GM18499 (cell line): ENCODE measurements around the gene PTPN7.
"Not testable (repeated sequence)": the region's sequence is repeated elsewhere in the genome, so short reads cannot be mapped to it uniquely, and the experiment has no call there.

Experiments
- ATAC-seq: cut with Tn5 transposase; IDR thresholded peaks from one replicate; pipeline ENCODE4 v1.9.1; 2021; ENCODE audit warnings: moderate number of reproducible peaks; ENCODE audit not compliant: insufficient read depth, unreplicated experiment

Gene PTPN7

GRCh38 chr1:202111589-202111988 is 48.8 kb downstream of the PTPN7 start:
- not testable (repeated sequence) for ATAC-seq

DNA sequence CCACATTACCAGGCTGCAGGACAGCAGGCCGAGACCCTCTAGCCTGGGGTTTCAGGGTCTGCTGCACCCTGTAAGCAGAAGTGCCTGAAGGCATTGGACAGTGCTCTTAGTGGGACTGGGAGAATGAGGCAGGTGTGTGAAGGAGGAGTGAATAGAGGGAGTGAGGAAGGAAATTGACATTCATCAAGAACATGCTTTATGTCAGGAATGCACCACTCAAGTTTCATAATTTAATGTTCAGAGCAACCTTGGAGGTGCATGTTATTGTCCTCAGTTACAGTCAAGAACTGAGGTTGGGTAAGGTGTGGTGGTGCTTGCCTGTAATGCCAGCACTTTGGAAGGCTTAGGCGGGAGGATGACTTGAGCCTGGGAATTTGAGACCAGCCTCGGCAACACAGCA is 49.4 kb downstream of the PTPN7 start:
- no peak for ATAC-seq

DNA sequence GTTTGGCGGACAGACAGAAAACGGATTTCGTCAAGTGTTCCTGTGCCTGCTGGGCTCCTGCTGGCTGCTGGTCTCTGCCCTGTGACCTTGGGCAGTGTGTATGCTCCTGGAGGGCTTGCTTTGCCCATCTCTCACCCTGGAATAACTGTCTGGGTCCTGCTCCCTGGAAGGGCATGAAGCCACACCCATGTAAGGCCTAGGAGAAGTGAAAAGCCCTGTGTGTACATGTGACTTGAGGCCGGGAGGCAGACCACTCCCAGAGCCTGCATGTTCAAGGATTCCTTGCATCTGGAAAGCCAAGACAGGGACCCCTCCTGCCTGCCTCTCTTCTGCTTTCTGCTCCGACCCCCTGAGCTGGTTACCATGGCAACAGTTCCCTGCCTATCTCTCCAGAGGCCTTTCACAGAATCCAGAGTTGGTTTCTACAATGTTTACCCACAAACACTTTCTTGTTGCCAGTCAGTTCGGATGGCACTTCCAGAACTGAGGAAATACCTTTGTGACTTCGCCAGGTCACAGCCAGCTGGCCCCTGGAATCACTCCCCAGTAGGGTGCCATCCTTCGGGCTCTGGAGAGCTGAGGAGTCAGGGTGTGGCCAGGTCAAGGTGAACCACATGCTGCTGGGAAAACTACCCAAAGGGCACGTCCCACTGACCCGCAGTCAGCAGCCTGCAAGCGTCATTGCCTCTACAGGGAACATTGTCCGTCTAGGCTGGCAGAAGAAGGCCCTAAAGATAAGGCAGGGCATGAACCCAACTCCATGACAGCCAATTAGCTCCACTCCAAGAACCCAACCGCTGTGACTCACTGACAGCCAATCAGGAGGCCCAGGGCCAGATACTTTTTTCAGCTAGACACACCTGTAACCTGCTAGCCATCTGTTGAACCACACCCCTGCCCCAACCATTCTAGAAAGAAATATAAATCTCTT is 52.3 kb downstream of the PTPN7 start:
- ATAC-seq, result no peak

GRCh38 chr1:202107321-202107761 is 53.1 kb downstream of the PTPN7 start:
- no peak for ATAC-seq

GRCh38 chr1:202106340-202107254 is 53.8 kb downstream of the PTPN7 start:
- ATAC-seq, result no peak

GRCh38 chr1:202105571-202106339 is 54.6 kb downstream of the PTPN7 start:
- no peak for ATAC-seq

DNA sequence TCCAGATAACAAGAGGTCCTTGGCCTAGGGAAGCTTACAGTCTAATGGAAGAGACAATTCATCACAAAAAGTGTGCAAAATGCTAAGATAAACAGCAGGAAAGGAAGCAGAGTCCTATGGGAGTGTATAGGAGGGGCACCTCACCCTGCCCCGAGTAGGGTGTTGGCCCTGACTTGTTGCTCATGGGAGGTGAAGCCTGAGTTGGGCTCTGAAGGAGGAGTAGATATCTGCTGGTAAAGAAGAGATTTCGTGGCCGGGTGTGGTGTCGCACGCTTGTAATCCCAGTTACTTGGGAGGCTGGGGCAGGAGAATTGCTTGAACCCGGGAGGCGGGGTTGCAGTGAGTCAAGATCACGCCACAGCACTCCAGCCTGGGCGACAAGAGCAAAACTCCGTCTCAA is 56.3 kb downstream of the PTPN7 start:
- ATAC-seq, result no peak

DNA sequence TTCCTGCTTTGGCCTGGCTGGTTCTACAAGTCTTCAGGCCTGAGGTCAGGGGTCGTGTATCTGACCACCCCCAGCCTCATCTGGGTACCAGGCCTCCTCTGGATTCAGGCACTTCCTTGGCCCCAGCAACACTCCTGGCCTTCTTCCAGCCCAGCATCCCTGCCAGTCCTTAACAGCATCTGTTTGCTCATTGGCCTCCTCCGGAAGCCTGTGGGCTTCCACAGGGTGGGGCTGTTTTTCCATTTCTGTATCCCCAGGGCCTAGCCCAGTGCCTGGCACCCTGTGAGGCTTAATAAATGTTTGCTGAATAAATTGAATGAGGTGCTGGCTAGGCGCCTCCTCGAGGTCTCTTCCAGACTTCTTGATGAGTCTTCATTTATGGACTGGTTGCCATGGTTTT is 59.2 kb downstream of the PTPN7 start:
- no peak for ATAC-seq
